ENCODE results near the gene SH3RF3.

The SH3RF3 gene

DNA sequence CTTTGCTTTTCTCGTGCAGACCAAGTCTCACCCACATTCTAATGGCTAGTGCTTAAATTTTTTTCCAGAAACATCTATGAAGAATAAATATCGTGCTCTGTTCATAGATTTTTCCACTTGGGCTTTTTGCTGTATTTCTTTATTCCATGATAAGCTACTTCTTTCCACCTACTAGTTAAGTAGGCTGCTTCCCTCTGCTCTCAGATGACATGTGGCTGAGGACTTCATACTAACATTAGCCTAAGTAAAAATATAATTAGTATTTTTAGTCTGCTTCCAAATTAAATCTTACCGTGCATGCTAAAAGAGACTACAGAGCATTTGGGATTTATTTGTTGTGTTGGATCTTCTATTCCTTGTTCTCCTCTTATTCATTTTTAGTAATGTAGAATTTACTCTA is 102.4 kb downstream of the SH3RF3 start:
- no peak for ATAC-seq

DNA sequence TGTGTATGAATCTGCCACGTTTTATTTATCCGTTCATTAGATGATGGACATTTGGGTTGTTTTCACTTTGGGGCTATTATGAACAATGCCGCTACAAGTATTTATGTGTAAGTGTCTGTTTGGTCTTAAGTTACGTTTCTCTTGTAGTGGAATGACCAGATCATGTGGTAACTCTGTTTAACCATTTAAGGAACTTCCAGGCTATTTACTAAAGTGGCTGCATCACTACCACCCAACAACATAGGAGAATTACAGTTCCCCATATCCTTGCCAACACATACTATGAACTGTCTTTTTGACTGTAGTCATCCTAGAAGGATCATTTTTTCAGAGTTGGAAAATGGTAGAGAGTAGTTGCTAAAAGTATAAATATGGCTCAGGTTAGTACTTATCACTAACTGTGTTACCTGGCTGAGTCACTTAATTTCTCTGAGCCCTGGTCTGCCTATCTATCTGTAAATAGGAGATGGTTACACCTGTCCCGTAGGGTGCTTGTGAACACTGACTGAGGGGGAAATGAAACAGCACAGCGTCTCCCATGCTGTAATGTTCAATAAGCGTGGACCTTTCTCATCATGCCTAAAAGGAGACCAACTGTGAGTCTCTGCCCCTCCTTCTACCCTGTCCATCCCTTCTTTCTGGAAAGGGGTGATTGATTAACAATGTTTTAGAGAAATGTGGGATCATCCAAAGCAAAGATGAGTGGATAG is 103.1 kb downstream of the SH3RF3 start:
- ATAC-seq, result no peak
- TF ChIP-seq ARNTL (CRISPR knock-in tag; IDR thresholded peaks at IDR 0.05; ENCODE audit: borderline replicate concordance, low read depth), result no peak
- no peak for TF ChIP-seq ZNF565 (CRISPR knock-in tag; conservative IDR thresholded peaks at IDR 0.05; ENCODE audit: low read depth)
- TF ChIP-seq, protein P1, sequence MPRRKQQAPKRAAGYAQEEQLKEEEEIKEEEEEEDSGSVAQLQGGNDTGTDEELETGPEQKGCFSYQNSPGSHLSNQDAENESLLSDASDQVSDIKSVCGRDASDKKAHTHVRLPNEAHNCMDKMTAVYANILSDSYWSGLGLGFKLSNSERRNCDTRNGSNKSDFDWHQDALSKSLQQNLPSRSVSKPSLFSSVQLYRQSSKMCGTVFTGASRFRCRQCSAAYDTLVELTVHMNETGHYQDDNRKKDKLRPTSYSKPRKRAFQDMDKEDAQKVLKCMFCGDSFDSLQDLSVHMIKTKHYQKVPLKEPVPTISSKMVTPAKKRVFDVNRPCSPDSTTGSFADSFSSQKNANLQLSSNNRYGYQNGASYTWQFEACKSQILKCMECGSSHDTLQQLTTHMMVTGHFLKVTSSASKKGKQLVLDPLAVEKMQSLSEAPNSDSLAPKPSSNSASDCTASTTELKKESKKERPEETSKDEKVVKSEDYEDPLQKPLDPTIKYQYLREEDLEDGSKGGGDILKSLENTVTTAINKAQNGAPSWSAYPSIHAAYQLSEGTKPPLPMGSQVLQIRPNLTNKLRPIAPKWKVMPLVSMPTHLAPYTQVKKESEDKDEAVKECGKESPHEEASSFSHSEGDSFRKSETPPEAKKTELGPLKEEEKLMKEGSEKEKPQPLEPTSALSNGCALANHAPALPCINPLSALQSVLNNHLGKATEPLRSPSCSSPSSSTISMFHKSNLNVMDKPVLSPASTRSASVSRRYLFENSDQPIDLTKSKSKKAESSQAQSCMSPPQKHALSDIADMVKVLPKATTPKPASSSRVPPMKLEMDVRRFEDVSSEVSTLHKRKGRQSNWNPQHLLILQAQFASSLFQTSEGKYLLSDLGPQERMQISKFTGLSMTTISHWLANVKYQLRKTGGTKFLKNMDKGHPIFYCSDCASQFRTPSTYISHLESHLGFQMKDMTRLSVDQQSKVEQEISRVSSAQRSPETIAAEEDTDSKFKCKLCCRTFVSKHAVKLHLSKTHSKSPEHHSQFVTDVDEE (CRISPR knock-in tag; IDR thresholded peaks at IDR 0.05), result no peak
- TF ChIP-seq ZFP30 (CRISPR knock-in tag; IDR thresholded peaks at IDR 0.05), result no peak
- TF ChIP-seq ZNF8 (CRISPR knock-in tag; IDR thresholded peaks at IDR 0.05), result no peak
- TF ChIP-seq SNAI2 (CRISPR knock-in tag; IDR thresholded peaks at IDR 0.05), result no peak
- TF ChIP-seq, protein P2, sequence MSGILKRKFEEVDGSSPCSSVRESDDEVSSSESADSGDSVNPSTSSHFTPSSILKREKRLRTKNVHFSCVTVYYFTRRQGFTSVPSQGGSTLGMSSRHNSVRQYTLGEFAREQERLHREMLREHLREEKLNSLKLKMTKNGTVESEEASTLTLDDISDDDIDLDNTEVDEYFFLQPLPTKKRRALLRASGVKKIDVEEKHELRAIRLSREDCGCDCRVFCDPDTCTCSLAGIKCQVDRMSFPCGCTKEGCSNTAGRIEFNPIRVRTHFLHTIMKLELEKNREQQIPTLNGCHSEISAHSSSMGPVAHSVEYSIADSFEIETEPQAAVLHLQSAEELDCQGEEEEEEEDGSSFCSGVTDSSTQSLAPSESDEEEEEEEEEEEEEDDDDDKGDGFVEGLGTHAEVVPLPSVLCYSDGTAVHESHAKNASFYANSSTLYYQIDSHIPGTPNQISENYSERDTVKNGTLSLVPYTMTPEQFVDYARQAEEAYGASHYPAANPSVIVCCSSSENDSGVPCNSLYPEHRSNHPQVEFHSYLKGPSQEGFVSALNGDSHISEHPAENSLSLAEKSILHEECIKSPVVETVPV (CRISPR knock-in tag; IDR thresholded peaks at IDR 0.05), result no peak
- TF ChIP-seq OSR1 (CRISPR knock-in tag; IDR thresholded peaks at IDR 0.05), result no peak
- no peak for TF ChIP-seq ZFP3 (CRISPR knock-in tag; IDR thresholded peaks at IDR 0.05)
- no peak for TF ChIP-seq ZNF70 (CRISPR knock-in tag; IDR thresholded peaks at IDR 0.05)
- no peak for TF ChIP-seq CSDC2 (CRISPR knock-in tag; IDR thresholded peaks at IDR 0.05)
- no peak for TF ChIP-seq ESRRG (CRISPR knock-in tag; IDR thresholded peaks at IDR 0.05)
- TF ChIP-seq PPARA (CRISPR knock-in tag; IDR thresholded peaks at IDR 0.05; ENCODE audit: borderline replicate concordance), result no peak
- TF ChIP-seq TOX (CRISPR knock-in tag; IDR thresholded peaks at IDR 0.05; ENCODE audit: borderline replicate concordance), result no peak
- TF ChIP-seq RARB (CRISPR knock-in tag; IDR thresholded peaks at IDR 0.05), result no peak
- TF ChIP-seq GLIS3 (CRISPR knock-in tag; IDR thresholded peaks at IDR 0.05), result no peak
- no peak for TF ChIP-seq ISL1 (CRISPR knock-in tag; IDR thresholded peaks at IDR 0.05)
- TF ChIP-seq BACH2 (CRISPR knock-in tag; IDR thresholded peaks at IDR 0.05; ENCODE audit: borderline replicate concordance), result no peak
- no peak for TF ChIP-seq TCF4 (CRISPR knock-in tag; IDR thresholded peaks at IDR 0.05; ENCODE audit: borderline replicate concordance)

More for the DNA sequence above, 102.4 kb downstream of the SH3RF3 start:
- no peak for TF ChIP-seq RARB (CRISPR knock-in tag; IDR thresholded peaks at IDR 0.05)
- no peak for TF ChIP-seq ZC3H10 (CRISPR knock-in tag; IDR thresholded peaks at IDR 0.05)
- no peak for TF ChIP-seq BACH2 (CRISPR knock-in tag; IDR thresholded peaks at IDR 0.05; ENCODE audit: borderline replicate concordance)
- TF ChIP-seq, protein P3, sequence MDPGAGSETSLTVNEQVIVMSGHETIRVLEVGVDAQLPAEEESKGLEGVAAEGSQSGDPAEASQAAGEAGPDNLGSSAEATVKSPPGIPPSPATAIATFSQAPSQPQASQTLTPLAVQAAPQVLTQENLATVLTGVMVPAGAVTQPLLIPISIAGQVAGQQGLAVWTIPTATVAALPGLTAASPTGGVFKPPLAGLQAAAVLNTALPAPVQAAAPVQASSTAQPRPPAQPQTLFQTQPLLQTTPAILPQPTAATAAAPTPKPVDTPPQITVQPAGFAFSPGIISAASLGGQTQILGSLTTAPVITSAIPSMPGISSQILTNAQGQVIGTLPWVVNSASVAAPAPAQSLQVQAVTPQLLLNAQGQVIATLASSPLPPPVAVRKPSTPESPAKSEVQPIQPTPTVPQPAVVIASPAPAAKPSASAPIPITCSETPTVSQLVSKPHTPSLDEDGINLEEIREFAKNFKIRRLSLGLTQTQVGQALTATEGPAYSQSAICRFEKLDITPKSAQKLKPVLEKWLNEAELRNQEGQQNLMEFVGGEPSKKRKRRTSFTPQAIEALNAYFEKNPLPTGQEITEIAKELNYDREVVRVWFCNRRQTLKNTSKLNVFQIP (CRISPR knock-in tag; IDR thresholded peaks at IDR 0.05; ENCODE audit: borderline replicate concordance, low read depth), result no peak
- no peak for TF ChIP-seq ISL1 (CRISPR knock-in tag; IDR thresholded peaks at IDR 0.05)
- TF ChIP-seq ZNF70 (CRISPR knock-in tag; IDR thresholded peaks at IDR 0.05), result no peak
- TF ChIP-seq ARNTL (CRISPR knock-in tag; IDR thresholded peaks at IDR 0.05; ENCODE audit: borderline replicate concordance, low read depth), result no peak
- TF ChIP-seq ZNF8 (CRISPR knock-in tag; IDR thresholded peaks at IDR 0.05), result no peak
- no peak for TF ChIP-seq CSDC2 (CRISPR knock-in tag; IDR thresholded peaks at IDR 0.05)
- TF ChIP-seq, protein P2 (CRISPR knock-in tag; IDR thresholded peaks at IDR 0.05), result no peak
- no peak for TF ChIP-seq TCF4 (CRISPR knock-in tag; IDR thresholded peaks at IDR 0.05; ENCODE audit: borderline replicate concordance)

DNA sequence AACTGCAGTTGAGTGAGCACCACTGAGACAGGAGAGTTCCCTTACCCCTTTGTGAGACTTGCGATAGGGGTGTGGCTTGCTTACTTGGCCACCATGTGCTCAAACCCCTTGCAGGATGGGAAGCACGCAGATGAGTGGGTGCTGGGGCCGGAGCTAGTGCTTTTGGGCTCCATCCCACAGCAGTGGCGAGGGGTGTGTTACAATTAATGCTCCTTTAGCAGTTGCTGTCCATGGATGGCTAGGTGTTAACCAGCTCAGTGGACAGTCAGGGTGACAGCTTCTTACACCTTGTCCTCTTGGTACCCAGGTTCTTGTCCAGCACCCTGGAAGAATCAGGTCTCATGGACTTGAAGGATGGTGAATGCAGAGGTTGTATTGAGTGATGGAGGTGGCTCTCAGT is 103.9 kb downstream of the SH3RF3 start:
- ATAC-seq, result no peak
- TF ChIP-seq ZFP3 (CRISPR knock-in tag; IDR thresholded peaks at IDR 0.05) (no peak), RARB (CRISPR knock-in tag; IDR thresholded peaks at IDR 0.05) (no peak), PPARA (CRISPR knock-in tag; IDR thresholded peaks at IDR 0.05; ENCODE audit: borderline replicate concordance) (no peak), TOX (CRISPR knock-in tag; IDR thresholded peaks at IDR 0.05; ENCODE audit: borderline replicate concordance) (no peak), ARNTL (CRISPR knock-in tag; IDR thresholded peaks at IDR 0.05; ENCODE audit: borderline replicate concordance, low read depth) (no peak), ZNF8 (CRISPR knock-in tag; IDR thresholded peaks at IDR 0.05) (no peak), BACH2 (CRISPR knock-in tag; IDR thresholded peaks at IDR 0.05; ENCODE audit: borderline replicate concordance) (no peak), ZC3H10 (CRISPR knock-in tag; IDR thresholded peaks at IDR 0.05) (no peak), GLIS3 (CRISPR knock-in tag; IDR thresholded peaks at IDR 0.05) (no peak), CSDC2 (CRISPR knock-in tag; IDR thresholded peaks at IDR 0.05) (no peak), OSR1 (CRISPR knock-in tag; IDR thresholded peaks at IDR 0.05) (no peak), ZFP30 (CRISPR knock-in tag; IDR thresholded peaks at IDR 0.05) (no peak), ZNF70 (CRISPR knock-in tag; IDR thresholded peaks at IDR 0.05) (no peak), TCF4 (CRISPR knock-in tag; IDR thresholded peaks at IDR 0.05; ENCODE audit: borderline replicate concordance) (no peak), SNAI2 (CRISPR knock-in tag; IDR thresholded peaks at IDR 0.05) (no peak)
- TF ChIP-seq, protein P3 (CRISPR knock-in tag; IDR thresholded peaks at IDR 0.05; ENCODE audit: borderline replicate concordance, low read depth), result no peak
- TF ChIP-seq, protein P2 (CRISPR knock-in tag; IDR thresholded peaks at IDR 0.05), result no peak

Measured in SK-N-SH treated with all-trans-retinoic acid at 6 μM for 48 hours (cell line).